Measurements from ENCODE around the gene PITPNM3. TPM values are rescaled to one million over a fixed set of nuclear protein-coding genes. Genes with fewer than 3 reads are reported as not detected.

Gene PITPNM3
- total and polyA plus RNA-seq, 2 of the 13 experiments (the other 11 are each of a cell fraction or from before 2014, with no cell fraction given): 0.13 to 0.29 TPM

GRCh38 chr17:6477831-6478383 is 78.4 kb downstream of the PITPNM3 start:
- no peaks in the 10 kb centered on the region for H3K27me3 ChIP-seq (ENCODE audit: control insufficient read depth in 1 of 2, insufficient read depth in 2 of 2, low read length in 2 of 2)
- CTCF ChIA-PET (ENCODE audit: low intra/inter-chr PET ratio, low total read pairs): no interaction called here
- no peaks in the 10 kb centered on the region for H3K36me3 ChIP-seq (replicated peaks in 1 of 2; ENCODE audit: control insufficient read depth in 1 of 2, insufficient read depth in 2 of 2, low read length in 2 of 2)
- no peak overlapping the region for H3K27ac ChIP-seq (ENCODE audit: extremely low read length, insufficient read depth, low read length)
- H3K4me2 ChIP-seq (ENCODE audit: low read depth, low read length): no peak overlapping the region
- TF ChIP-seq IRX3 (CRISPR knock-in tag; IDR thresholded peaks at IDR 0.05; ENCODE audit: borderline replicate concordance, low read depth) (no peak), ARHGAP35 (CRISPR knock-in tag; IDR thresholded peaks at IDR 0.05; ENCODE audit: borderline replicate concordance) (no peak), ATF3 (CRISPR knock-in tag; IDR thresholded peaks at IDR 0.05) (no peak), RFX3 (CRISPR knock-in tag; IDR thresholded peaks at IDR 0.05) (no peak), MEIS1 (CRISPR knock-in tag; IDR thresholded peaks at IDR 0.05; ENCODE audit: borderline replicate concordance) (no peak), FLYWCH1 (CRISPR knock-in tag; IDR thresholded peaks at IDR 0.05) (no peak), SMYD3 (CRISPR knock-in tag; IDR thresholded peaks at IDR 0.05) (no peak), ZNF34 (CRISPR knock-in tag; IDR thresholded peaks at IDR 0.05; ENCODE audit: borderline replicate concordance) (no peak), HNRNPL (IDR thresholded peaks at IDR 0.05; ENCODE audit: low read depth, low read length) (no peak), PAXIP1 (CRISPR knock-in tag; conservative IDR thresholded peaks at IDR 0.05) (no peak), ZXDC (CRISPR knock-in tag; IDR thresholded peaks at IDR 0.05) (no peak), E2F2 (CRISPR knock-in tag; IDR thresholded peaks at IDR 0.05; ENCODE audit: borderline replicate concordance) (no peak)
- no peak overlapping the region for H3K9ac ChIP-seq (ENCODE audit: insufficient read depth, low read depth, low read length)
- H4K20me1 ChIP-seq (ENCODE audit: insufficient read depth, low read length): no peaks in the 10 kb centered on the region
- H3K4me1 ChIP-seq (ENCODE audit: insufficient read depth, low read length): no peaks in the 10 kb centered on the region
- in situ Hi-C loops (cut with HindIII; ENCODE audit: extremely low pct_ligation_motif_present, low pct_unique_long_range_greater_than_20kb) (no loop called here), intact Hi-C loops (cut with micrococcal nuclease; ENCODE audit: unreplicated experiment) (loop anchor here (10.0 kb wide), 1 partner anchor 77 kb away; the partner anchor contains the start of gene PITPNM3)
- H3K4me3 ChIP-seq (replicated peaks in 1 of 3; ENCODE audit: insufficient read depth in 1 of 3, low read depth in 2 of 3, low read length in 3 of 3): no peak overlapping the region
- DNase-seq (ENCODE audit: low spot score) (no peak), ATAC-seq (no peak), FAIRE-seq (no peak)
- H3K79me2 ChIP-seq (ENCODE audit: insufficient read depth, low read length): no peaks in the 10 kb centered on the region
- no TSS peak for BruUV-seq (replicated peaks)
- POLR2A ChIA-PET: no interaction called here
- no peaks in the 10 kb centered on the region for H3K9me3 ChIP-seq (ENCODE audit: low read length)
- H2AFZ ChIP-seq (ENCODE audit: low read length): no peak overlapping the region
- WGBS (ENCODE audit: low lambda C conversion rate): 21% methylated on average over 4 of the region's 14 CpGs

Data from HepG2 (cell line).